MCF 10A (cell line): ENCODE data around the gene MAP9. TPM values are rescaled to one million over a fixed set of nuclear protein-coding genes. Genes with fewer than 3 reads are reported as not detected.

Experiments used
- BruUV-seq: library from RNA; stranded (reverse); fragments of 400-500 nt; replicated peaks from 2 replicates; lab custom pipeline; 2021; lab: Mats Ljungman, UMichigan
- CTCF ChIA-PET: fragments of 300-600 bp; sonication (Branson Sonifier 250); formaldehyde crosslinking; extraction: SDS; loops from one replicate; lab custom pipeline; 2021; ENCODE audit warnings: antibody characterized with exemption, inconsistent platforms; lab: Yijun Ruan, JAX
- POLR2A ChIA-PET: fragments of 300-600, 350-650 bp; sonication (Branson Sonifier 250); formaldehyde crosslinking; extraction: SDS; loops from one replicate; lab custom pipeline; 2020; ENCODE audit warnings: antibody characterized with exemption, inconsistent platforms; lab: Yijun Ruan, JAX
- DNase-seq: peaks from one replicate; pipeline ENCODE4 v3.0.0-alpha.2; 2018; ENCODE audit not compliant: unreplicated experiment
- H3K27ac Mint-ChIP-seq: one replicate; pipeline ENCODE4 v1.8.0; 2022; ENCODE audit warnings: mild to moderate bottlenecking, low read depth, mixed read lengths; ENCODE audit not compliant: unreplicated experiment
- H3K27me3 Mint-ChIP-seq: one replicate; pipeline ENCODE4 v1.8.0; 2022; ENCODE audit warnings: mixed read lengths; ENCODE audit not compliant: insufficient read depth, unreplicated experiment
- H3K36me3 Mint-ChIP-seq: one replicate; pipeline ENCODE4 v1.8.0; 2022; ENCODE audit warnings: mild to moderate bottlenecking, moderate library complexity, mixed read lengths; ENCODE audit not compliant: insufficient read depth, unreplicated experiment
- H3K4me1 Mint-ChIP-seq: one replicate; pipeline ENCODE4 v1.8.0; 2022; ENCODE audit warnings: mixed read lengths; ENCODE audit not compliant: insufficient read depth, unreplicated experiment
- H3K4me3 Mint-ChIP-seq: one replicate; pipeline ENCODE4 v1.8.0; 2022; ENCODE audit warnings: mild to moderate bottlenecking, moderate library complexity, mixed read lengths; ENCODE audit not compliant: unreplicated experiment
- H3K9me3 Mint-ChIP-seq: one replicate; pipeline ENCODE4 v1.8.0; 2022; ENCODE audit warnings: mixed read lengths; ENCODE audit not compliant: unreplicated experiment
- CTCF ChIP-seq: fragments of 200-600 bp; IDR thresholded peaks from one replicate; pipeline ENCODE4 v1.8.0; 2022; ENCODE audit warnings: antibody characterized with exemption, mild to moderate bottlenecking; ENCODE audit not compliant: unreplicated experiment
- intact Hi-C: fragments of 100-400 bp; cut with micrococcal nuclease; formaldehyde crosslinking; loops from 2 replicates; pipeline ENCODE4 v1.14.1; 2022
- total RNA-seq: library from RNA; stranded (reverse); gene quantifications from 2 replicates; pipeline ENCODE4 v1.2.3, GENCODE V29; 2022

Gene MAP9
- total RNA-seq, 1 experiment from 2014 or later: 13.2 TPM

DNA sequence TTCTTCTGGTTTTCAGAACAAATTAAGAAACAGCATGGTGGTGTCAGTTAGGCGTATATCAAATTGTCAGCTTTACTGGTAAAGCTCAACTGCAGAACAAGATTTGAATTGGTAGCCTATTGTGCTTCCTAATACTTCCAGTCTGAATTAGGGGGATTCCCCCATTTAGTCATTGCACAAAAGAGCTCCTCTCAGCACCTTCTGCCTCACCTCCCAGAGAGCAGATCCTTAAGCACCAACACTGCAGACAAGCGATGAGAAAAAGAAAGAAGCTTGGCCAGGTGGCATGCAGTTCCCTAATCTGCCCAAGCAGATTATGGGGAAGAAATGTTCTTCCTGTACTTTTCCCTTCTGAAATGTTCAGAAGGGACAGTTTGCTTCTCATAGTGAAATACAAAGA lies 9.2 kb downstream of the MAP9 start:
- H3K9me3 Mint-ChIP-seq: no peaks in the 10 kb centered on the region
- intact Hi-C loops: no loop called here
- H3K4me3 Mint-ChIP-seq: no peak overlapping the region
- no peak for DNase-seq
- ChIA-PET CTCF (interaction anchor here (0.6 to 2.0 kb wide), 8 partner anchors 13 to 928 kb away, joined by 3 to 13 read pairs (median 4); no protein-coding TSS in a partner anchor), POLR2A (interaction anchor here (1.7 kb wide), 1 partner anchor 8 kb away, joined by 6 read pairs; no protein-coding TSS in a partner anchor)
- no peaks in the 10 kb centered on the region for H3K27me3 Mint-ChIP-seq
- H3K4me1 Mint-ChIP-seq: no peaks in the 10 kb centered on the region
- BruUV-seq: no TSS peak
- no peak overlapping the region for H3K27ac Mint-ChIP-seq
- TF ChIP-seq CTCF: no peak
- H3K36me3 Mint-ChIP-seq: peaks cover 17% of the 10 kb centered on the region

DNA sequence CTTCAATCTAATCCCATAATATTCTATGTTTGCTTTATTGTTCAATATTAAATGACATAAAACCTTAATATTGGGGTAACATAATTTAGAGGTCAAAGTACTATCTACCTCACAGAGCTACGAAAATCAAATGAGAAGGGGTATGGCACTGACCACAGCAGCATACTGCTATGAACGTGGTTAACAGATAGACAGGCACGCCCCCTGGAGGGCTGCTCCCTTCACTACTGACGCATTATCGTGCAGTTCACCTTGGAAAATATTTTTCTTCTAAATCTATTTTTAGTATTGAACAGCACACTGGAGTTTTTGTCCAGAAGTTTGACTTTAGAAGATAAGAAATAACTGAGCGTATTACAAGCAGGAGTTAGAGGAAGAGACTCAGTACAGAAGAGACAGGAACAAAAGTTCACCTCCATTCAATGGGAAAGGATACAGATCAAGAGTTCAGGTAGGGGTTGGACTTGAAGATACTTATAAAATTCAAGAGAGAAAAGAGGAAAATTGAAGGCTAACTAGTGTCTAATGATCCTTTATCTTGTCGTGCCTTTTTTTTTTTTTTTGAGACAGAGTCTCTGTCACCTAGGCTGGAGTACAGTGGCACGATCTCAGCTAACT lies 22.7 kb downstream of the MAP9 start:
- Mint-ChIP-seq H3K27me3 (no peaks in the 10 kb centered on the region), H3K36me3 (peaks cover 34% of the 10 kb centered on the region), H3K4me1 (peaks cover 5% of the 10 kb centered on the region), H3K27ac (peak overlapping the region; percentile 47), H3K9me3 (no peaks in the 10 kb centered on the region), H3K4me3 (no peak overlapping the region)
- BruUV-seq: no TSS peak
- CTCF ChIA-PET: interaction anchor here (0.6 to 9.0 kb wide), 25 partner anchors 9 to 1331 kb away, joined by 3 to 124 read pairs (median 4); no protein-coding TSS in a partner anchor
- peak; percentile 66 for DNase-seq
- POLR2A ChIA-PET: no interaction called here
- intact Hi-C loops: loop anchor here (1.0 to 5.0 kb wide), 3 partner anchors 372 to 547 kb away; no protein-coding TSS in a partner anchor
- peak; percentile 89 for TF ChIP-seq CTCF

DNA sequence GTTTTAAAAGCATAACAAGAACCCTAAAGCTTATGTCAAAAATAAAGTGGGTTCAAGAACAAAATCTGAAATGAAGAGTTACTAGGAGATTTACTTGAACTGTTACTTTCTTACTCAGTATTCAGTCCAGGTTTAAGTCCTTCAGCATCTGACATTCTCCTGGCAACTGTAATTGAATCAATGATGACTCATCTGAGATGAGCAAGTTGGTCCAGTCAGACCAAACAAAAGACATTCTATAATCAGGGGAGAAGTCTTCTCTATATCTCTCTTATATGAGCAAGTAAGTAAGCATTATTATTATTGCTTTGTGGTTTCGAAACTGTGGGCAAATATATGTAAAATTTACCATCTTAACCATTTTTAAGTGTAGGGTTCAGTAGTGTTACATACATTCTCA lies 34.6 kb downstream of the MAP9 start:
- CTCF ChIA-PET: interaction anchor here (0.9 to 1.6 kb wide), 2 partner anchors 74 to 360 kb away, joined by 3 to 6 read pairs; no protein-coding TSS in a partner anchor
- H3K27ac Mint-ChIP-seq: no peak overlapping the region

More for the DNA sequence above, 34.6 kb downstream of the MAP9 start:
- POLR2A ChIA-PET: no interaction called here
- Mint-ChIP-seq H3K36me3 (no peaks in the 10 kb centered on the region), H3K27me3 (no peaks in the 10 kb centered on the region), H3K9me3 (no peaks in the 10 kb centered on the region), H3K4me1 (peaks cover 6% of the 10 kb centered on the region), H3K4me3 (no peak overlapping the region)
- DNase-seq: peak; percentile 39
- intact Hi-C loops: no loop called here
- TF ChIP-seq CTCF: no peak
- BruUV-seq: no TSS peak
